ENCODE measurements around the gene SGCD.

DNA sequence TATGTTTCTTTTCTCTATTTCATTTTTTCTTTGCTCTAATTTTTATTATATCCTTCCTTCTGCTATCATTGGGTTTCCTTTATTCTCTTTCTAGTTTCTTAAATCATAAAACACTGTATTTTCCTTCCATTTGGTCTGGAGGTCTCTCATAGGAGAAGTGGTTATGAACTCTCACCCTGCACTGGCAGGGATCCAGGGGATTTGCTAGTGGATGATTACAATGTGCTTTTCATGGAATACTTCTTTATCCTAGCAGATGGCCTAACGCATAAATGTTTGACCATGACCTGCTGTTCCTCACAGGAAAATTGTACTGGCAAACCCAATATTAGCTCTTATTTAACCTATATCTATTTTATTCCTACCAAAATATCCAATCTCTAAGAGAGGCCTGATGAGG lies 31.5 kb upstream of the SGCD start:
- TF ChIP-seq, protein P1, sequence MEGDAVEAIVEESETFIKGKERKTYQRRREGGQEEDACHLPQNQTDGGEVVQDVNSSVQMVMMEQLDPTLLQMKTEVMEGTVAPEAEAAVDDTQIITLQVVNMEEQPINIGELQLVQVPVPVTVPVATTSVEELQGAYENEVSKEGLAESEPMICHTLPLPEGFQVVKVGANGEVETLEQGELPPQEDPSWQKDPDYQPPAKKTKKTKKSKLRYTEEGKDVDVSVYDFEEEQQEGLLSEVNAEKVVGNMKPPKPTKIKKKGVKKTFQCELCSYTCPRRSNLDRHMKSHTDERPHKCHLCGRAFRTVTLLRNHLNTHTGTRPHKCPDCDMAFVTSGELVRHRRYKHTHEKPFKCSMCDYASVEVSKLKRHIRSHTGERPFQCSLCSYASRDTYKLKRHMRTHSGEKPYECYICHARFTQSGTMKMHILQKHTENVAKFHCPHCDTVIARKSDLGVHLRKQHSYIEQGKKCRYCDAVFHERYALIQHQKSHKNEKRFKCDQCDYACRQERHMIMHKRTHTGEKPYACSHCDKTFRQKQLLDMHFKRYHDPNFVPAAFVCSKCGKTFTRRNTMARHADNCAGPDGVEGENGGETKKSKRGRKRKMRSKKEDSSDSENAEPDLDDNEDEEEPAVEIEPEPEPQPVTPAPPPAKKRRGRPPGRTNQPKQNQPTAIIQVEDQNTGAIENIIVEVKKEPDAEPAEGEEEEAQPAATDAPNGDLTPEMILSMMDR (conservative IDR thresholded peaks at IDR 0.05 in 1 of 2, IDR thresholded peaks at IDR 0.05 in 1 of 2; ENCODE audit: extremely low read depth in 1 of 2, insufficient read depth in 1 of 2, low read depth in 1 of 2, low read length in 2 of 2): no peak
- TF ChIP-seq EZH2 (IDR thresholded peaks at IDR 0.05; ENCODE audit: borderline replicate concordance, low read length): no peak

Data from mammary epithelial cell (primary cell).